ENCODE measurements around the gene GPR132. TPM values are rescaled to one million over a fixed set of nuclear protein-coding genes. Genes with fewer than 3 reads are reported as not detected.
A peak's percentile ranks its signal among the peaks of the same experiment; 100 is the strongest.

GPR132 gene
- total RNA-seq, 1 donor from 2014 or later: 0.57 TPM

DNA sequence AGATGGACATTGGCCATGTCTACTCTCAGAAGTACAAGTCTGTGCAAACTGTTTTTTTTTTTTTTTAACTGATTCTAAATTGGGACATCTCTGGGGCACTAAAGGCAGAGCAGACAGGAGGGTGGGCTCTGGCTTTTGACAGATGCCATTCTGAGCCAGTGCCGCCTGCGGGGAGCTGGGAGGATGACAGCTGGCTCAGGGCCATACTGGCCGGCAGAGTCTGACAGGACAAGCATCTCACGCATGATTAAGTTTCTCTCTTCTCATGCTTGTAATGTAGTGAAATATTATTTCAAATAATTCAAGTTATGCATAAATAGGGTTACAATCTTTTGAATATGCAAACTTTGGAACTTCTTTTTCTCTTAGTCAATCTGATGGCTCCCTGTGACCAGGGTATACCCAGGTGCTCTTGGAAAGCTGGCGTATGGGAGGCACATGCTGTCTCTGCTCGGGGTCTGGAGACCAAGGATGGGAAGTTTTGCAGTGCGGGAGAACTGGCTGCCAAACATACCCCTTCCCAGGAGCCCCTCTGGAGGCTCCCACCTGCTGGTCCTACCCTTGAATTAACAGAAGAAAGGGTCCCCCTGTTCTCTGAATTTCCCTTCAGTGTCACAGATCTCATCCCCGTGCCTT is 52.0 kb downstream of the GPR132 start:
- DNase-seq (ENCODE audit: low spot score, unreplicated experiment): no peak
- H3K27me3 Mint-ChIP-seq: no peaks in the 10 kb centered on the region
- TF ChIP-seq, protein P1, sequence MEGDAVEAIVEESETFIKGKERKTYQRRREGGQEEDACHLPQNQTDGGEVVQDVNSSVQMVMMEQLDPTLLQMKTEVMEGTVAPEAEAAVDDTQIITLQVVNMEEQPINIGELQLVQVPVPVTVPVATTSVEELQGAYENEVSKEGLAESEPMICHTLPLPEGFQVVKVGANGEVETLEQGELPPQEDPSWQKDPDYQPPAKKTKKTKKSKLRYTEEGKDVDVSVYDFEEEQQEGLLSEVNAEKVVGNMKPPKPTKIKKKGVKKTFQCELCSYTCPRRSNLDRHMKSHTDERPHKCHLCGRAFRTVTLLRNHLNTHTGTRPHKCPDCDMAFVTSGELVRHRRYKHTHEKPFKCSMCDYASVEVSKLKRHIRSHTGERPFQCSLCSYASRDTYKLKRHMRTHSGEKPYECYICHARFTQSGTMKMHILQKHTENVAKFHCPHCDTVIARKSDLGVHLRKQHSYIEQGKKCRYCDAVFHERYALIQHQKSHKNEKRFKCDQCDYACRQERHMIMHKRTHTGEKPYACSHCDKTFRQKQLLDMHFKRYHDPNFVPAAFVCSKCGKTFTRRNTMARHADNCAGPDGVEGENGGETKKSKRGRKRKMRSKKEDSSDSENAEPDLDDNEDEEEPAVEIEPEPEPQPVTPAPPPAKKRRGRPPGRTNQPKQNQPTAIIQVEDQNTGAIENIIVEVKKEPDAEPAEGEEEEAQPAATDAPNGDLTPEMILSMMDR (IDR thresholded peaks at IDR 0.05; ENCODE audit: unreplicated experiment): no peak
- H3K36me3 Mint-ChIP-seq (ENCODE audit: insufficient read depth): peaks cover 2% of the 10 kb centered on the region
- peak overlapping the region; percentile 22 for H3K27ac Mint-ChIP-seq
- no peaks in the 10 kb centered on the region for H3K9me3 Mint-ChIP-seq (ENCODE audit: low read depth)
- H3K4me3 Mint-ChIP-seq (ENCODE audit: low read depth): no peak overlapping the region
- H3K4me1 Mint-ChIP-seq (ENCODE audit: low read depth): peaks cover 14% of the 10 kb centered on the region

DNA sequence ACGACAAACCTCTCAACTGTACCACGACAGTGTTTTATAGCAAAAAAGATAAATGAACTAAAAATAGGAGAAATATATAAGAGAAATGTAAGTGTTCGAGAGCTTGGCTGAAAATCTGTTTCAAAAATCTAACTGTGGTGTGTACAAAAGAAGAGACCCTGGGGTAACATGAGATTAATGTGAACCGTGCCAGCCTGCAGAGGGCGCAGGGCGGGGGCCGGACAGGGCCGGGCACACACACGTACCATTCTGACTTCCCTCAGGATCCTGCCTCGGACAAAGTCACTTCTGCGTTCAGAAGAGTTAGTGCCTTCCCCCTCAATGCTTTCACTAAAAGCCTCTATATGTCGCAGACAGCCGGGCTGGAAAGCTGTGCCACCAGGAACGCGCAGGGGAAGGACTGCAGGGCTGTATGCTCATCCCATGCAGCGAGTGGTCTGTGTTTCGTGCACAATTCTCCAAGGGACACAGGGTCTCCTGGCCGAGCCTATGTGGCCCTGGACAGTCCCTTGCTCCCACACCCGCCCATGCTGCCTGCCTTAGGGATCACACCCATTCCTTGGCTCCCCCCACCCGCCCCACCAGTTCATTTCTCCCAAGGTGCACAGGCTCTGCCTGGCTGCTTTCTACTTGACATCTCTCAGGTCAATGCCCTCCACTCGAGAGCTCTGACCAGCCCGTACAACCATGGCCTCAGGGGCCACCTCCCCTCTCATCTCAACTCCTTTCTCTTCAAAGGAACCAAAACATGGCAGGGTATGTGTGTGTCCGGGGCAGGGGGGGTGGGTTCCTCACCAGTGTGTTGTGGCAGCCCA is 52.9 kb downstream of the GPR132 start:
- TF ChIP-seq, protein P1 (IDR thresholded peaks at IDR 0.05; ENCODE audit: unreplicated experiment): no peak
- no peak for DNase-seq (ENCODE audit: low spot score, unreplicated experiment)
- H3K4me3 Mint-ChIP-seq (ENCODE audit: low read depth): no peak overlapping the region
- peak overlapping the region; percentile 82 for H3K27ac Mint-ChIP-seq
- H3K4me1 Mint-ChIP-seq (ENCODE audit: low read depth): peaks cover 9% of the 10 kb centered on the region
- no peaks in the 10 kb centered on the region for H3K27me3 Mint-ChIP-seq
- H3K36me3 Mint-ChIP-seq (ENCODE audit: insufficient read depth): peaks cover 2% of the 10 kb centered on the region
- no peaks in the 10 kb centered on the region for H3K9me3 Mint-ChIP-seq (ENCODE audit: low read depth)

DNA sequence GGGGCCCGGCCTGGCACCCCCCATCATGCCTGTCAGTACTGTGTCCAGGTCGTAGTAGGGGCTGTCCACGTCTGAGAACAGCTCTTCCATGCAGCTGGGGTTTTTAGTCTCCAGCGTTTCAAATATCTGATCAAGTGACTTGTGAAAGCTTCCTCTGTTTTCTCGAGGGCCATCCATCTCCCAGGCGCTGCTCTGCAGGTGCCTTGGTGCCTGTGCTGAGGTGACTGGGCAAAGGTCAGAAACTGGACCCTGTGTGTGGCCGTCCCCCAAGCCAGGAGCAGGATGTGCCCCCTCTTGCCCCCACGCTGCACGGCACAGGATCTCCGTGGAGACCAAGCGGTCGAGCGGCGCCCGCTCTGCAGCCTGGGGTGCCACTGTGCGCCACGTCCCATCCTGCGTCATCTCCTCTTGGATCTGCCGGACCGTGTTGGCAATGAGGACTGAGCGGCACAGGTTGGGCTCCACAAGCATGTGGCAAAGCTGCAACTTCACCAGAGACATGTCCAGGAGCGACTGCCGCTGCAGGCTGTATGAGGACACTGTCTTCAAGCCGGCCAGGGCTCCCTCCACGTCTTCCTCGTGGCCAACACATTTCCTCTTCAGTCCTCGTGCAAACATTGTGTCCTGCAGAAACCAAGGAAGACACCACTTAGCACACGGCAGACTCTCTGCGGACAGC is 53.8 kb downstream of the GPR132 start:
- no peaks in the 10 kb centered on the region for H3K9me3 Mint-ChIP-seq (ENCODE audit: low read depth)
- peaks cover 6% of the 10 kb centered on the region for H3K4me1 Mint-ChIP-seq (ENCODE audit: low read depth)
- H3K36me3 Mint-ChIP-seq (ENCODE audit: insufficient read depth): peaks cover 2% of the 10 kb centered on the region
- no peak for DNase-seq (ENCODE audit: low spot score, unreplicated experiment)
- no peaks in the 10 kb centered on the region for H3K27me3 Mint-ChIP-seq
- TF ChIP-seq, protein P1 (IDR thresholded peaks at IDR 0.05; ENCODE audit: unreplicated experiment): no peak
- peak overlapping the region; percentile 82 for H3K27ac Mint-ChIP-seq
- H3K4me3 Mint-ChIP-seq (ENCODE audit: low read depth): no peak overlapping the region

DNA sequence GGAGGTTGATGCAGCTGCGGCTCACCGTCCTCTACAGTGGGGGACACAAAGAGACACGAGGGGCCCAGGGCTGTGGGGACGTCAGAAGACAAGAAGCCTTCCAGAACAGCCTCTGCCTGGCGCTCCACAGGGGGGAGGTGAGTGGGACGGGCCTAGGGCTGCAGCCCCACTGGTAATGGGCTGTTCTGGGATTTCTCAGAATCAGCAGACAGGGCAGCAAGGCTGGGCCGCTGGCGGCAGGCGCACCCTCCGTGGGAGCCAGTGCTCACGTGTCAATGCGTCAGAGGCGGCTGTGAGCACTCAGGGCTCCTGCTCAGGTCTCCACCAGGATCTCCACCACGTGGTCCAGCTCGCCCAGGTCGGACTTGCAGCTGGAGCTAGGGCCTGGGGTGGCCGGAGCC is 54.3 kb downstream of the GPR132 start:
- no peak overlapping the region for H3K4me3 Mint-ChIP-seq (ENCODE audit: low read depth)
- TF ChIP-seq, protein P1 (IDR thresholded peaks at IDR 0.05; ENCODE audit: unreplicated experiment): no peak
- no peak for DNase-seq (ENCODE audit: low spot score, unreplicated experiment)
- H3K4me1 Mint-ChIP-seq (ENCODE audit: low read depth): peaks cover 4% of the 10 kb centered on the region
- H3K27ac Mint-ChIP-seq: no peak overlapping the region
- no peaks in the 10 kb centered on the region for H3K27me3 Mint-ChIP-seq
- H3K36me3 Mint-ChIP-seq (ENCODE audit: insufficient read depth): peaks cover 2% of the 10 kb centered on the region
- H3K9me3 Mint-ChIP-seq (ENCODE audit: low read depth): no peaks in the 10 kb centered on the region

DNA sequence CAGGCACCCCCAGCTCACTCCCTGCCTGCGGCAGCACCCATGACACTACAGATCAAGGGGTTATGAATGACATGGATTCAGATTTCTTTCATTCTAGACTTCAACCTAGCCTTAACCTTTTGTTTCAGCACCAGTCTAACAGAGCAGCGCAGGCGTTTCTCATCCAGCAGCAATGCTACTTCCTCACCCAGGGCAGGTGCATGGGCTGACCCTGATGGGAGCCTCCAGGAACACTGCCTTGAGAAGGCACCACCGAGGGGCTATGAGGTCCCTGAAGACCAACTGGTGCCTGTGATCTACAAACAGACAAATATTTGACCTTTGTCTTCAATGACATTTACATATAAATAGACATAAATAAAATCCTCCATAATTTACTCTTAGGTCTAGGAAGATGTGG is 55.1 kb downstream of the GPR132 start:
- no peak for DNase-seq (ENCODE audit: low spot score, unreplicated experiment)
- no peaks in the 10 kb centered on the region for H3K27me3 Mint-ChIP-seq
- peaks cover 2% of the 10 kb centered on the region for H3K4me1 Mint-ChIP-seq (ENCODE audit: low read depth)
- no peaks in the 10 kb centered on the region for H3K9me3 Mint-ChIP-seq (ENCODE audit: low read depth)
- TF ChIP-seq, protein P1 (IDR thresholded peaks at IDR 0.05; ENCODE audit: unreplicated experiment): no peak
- H3K4me3 Mint-ChIP-seq (ENCODE audit: low read depth): no peak overlapping the region
- H3K27ac Mint-ChIP-seq: no peak overlapping the region
- H3K36me3 Mint-ChIP-seq (ENCODE audit: insufficient read depth): peaks cover 2% of the 10 kb centered on the region
